Stimulated activated memory B cell treated with anti-CD40 and anti-IgM and Interleukin-4, amounts not matched to agents 10 μg/mL and 1 μg/mL and 100 μg/mL, for 72 hours (primary cell): ENCODE data around the gene MFSD2B.
"Not testable (repeated sequence)": the region's sequence is repeated elsewhere in the genome, so short reads cannot be mapped to it uniquely, and the experiment has no call there.

Experiments
- ATAC-seq: fragments of 150-1000 bp; cut with Tn5 transposase; 2 replicates; pipeline ENCODE4 v1.10.0; 2021
- H3K27ac Mint-ChIP-seq: one replicate; pipeline ENCODE4 v1.8.0; 2022; ENCODE audit warnings: mild to moderate bottlenecking, mixed read lengths
- H3K27me3 Mint-ChIP-seq: one replicate; pipeline ENCODE4 v1.8.0; 2022; ENCODE audit warnings: mixed read lengths
- H3K36me3 Mint-ChIP-seq: one replicate; pipeline ENCODE4 v1.8.0; 2022; ENCODE audit warnings: mixed read lengths
- H3K4me1 Mint-ChIP-seq: one replicate; pipeline ENCODE4 v1.8.0; 2022; ENCODE audit warnings: mixed read lengths
- H3K4me3 Mint-ChIP-seq: one replicate; pipeline ENCODE4 v1.8.0; 2022; ENCODE audit warnings: mild to moderate bottlenecking, moderate library complexity, mixed read lengths
- H3K9me3 Mint-ChIP-seq: one replicate; pipeline ENCODE4 v1.8.0; 2022; ENCODE audit warnings: mixed read lengths

Gene MFSD2B

GRCh38 chr2:24009680-24010476 is at the start of gene MFSD2B:
TSS of gene MFSD2B (plus strand) at chr2:24010085. CDS start at chr2:24010097, 12 bp downstream.
- H3K27ac Mint-ChIP-seq: no peak within 1 kb of the TSS
- H3K27me3 Mint-ChIP-seq: peaks cover 41% of the 10 kb centered on the region
- no peak for ATAC-seq
- no peaks in the 10 kb centered on the region for H3K36me3 Mint-ChIP-seq
- no peaks in the 10 kb centered on the region for H3K4me1 Mint-ChIP-seq
- H3K4me3 Mint-ChIP-seq: peak within 1 kb of the TSS; percentile 55
- no peaks in the 10 kb centered on the region for H3K9me3 Mint-ChIP-seq

GRCh38 chr2:23967846-23968245 is 42.0 kb upstream of the MFSD2B start:
- H3K27me3 Mint-ChIP-seq: no peaks in the 10 kb centered on the region
- H3K9me3 Mint-ChIP-seq: peaks cover 3% of the 10 kb centered on the region
- peaks cover 16% of the 10 kb centered on the region for H3K36me3 Mint-ChIP-seq
- no peak overlapping the region for H3K27ac Mint-ChIP-seq
- ATAC-seq: no peak
- no peaks in the 10 kb centered on the region for H3K4me1 Mint-ChIP-seq
- no peak overlapping the region for H3K4me3 Mint-ChIP-seq

GRCh38 chr2:23976883-23977282 is 33.0 kb upstream of the MFSD2B start:
- H3K27ac Mint-ChIP-seq: no peak overlapping the region
- ATAC-seq: no peak
- no peaks in the 10 kb centered on the region for H3K27me3 Mint-ChIP-seq
- no peaks in the 10 kb centered on the region for H3K4me1 Mint-ChIP-seq
- H3K4me3 Mint-ChIP-seq: no peak overlapping the region
- H3K9me3 Mint-ChIP-seq: no peaks in the 10 kb centered on the region
- peaks cover 27% of the 10 kb centered on the region for H3K36me3 Mint-ChIP-seq

GRCh38 chr2:23988371-23988770 is 21.5 kb upstream of the MFSD2B start:
- Mint-ChIP-seq H3K27me3 (no peaks in the 10 kb centered on the region), H3K4me1 (no peaks in the 10 kb centered on the region), H3K36me3 (no peaks in the 10 kb centered on the region), H3K27ac (no peak overlapping the region), H3K9me3 (no peaks in the 10 kb centered on the region), H3K4me3 (no peak overlapping the region)
- no peak for ATAC-seq

- ATAC-seq: no peak
- Mint-ChIP-seq H3K4me3 (no peak overlapping the region), H3K4me1 (no peaks in the 10 kb centered on the region), H3K27me3 (no peaks in the 10 kb centered on the region), H3K9me3 (no peaks in the 10 kb centered on the region), H3K27ac (no peak overlapping the region), H3K36me3 (peaks cover 1% of the 10 kb centered on the region)
Measured at GRCh38 chr2:23992931-23993330, 17.0 kb upstream of the MFSD2B start.

- Mint-ChIP-seq H3K4me3 (no peak overlapping the region), H3K27me3 (no peaks in the 10 kb centered on the region), H3K36me3 (peaks cover 9% of the 10 kb centered on the region), H3K27ac (no peak overlapping the region), H3K4me1 (no peaks in the 10 kb centered on the region), H3K9me3 (no peaks in the 10 kb centered on the region)
- ATAC-seq: no peak
Measured at GRCh38 chr2:23993736-23994269, 16.1 kb upstream of the MFSD2B start.

GRCh38 chr2:23994567-23994966 is 15.3 kb upstream of the MFSD2B start:
- Mint-ChIP-seq H3K27ac (no peak overlapping the region), H3K4me1 (no peaks in the 10 kb centered on the region), H3K36me3 (peaks cover 12% of the 10 kb centered on the region), H3K9me3 (no peaks in the 10 kb centered on the region), H3K27me3 (no peaks in the 10 kb centered on the region), H3K4me3 (no peak overlapping the region)
- no peak for ATAC-seq

- Mint-ChIP-seq H3K4me3 (no peak overlapping the region), H3K9me3 (no peaks in the 10 kb centered on the region), H3K27ac (no peak overlapping the region), H3K4me1 (no peaks in the 10 kb centered on the region), H3K27me3 (peaks cover 38% of the 10 kb centered on the region), H3K36me3 (no peaks in the 10 kb centered on the region)
- no peak for ATAC-seq
Measured at GRCh38 chr2:24007693-24008092, 2.2 kb upstream of the MFSD2B start.

- Mint-ChIP-seq H3K4me1 (no peaks in the 10 kb centered on the region), H3K9me3 (no peaks in the 10 kb centered on the region), H3K27me3 (peaks cover 41% of the 10 kb centered on the region), H3K4me3 (no peak overlapping the region), H3K27ac (no peak overlapping the region), H3K36me3 (no peaks in the 10 kb centered on the region)
- no peak for ATAC-seq
Measured at GRCh38 chr2:24008672-24009366, 1.1 kb upstream of the MFSD2B start.

- H3K27ac Mint-ChIP-seq: no peak overlapping the region
Measured at GRCh38 chr2:24009367-24009679, 562 bp upstream of the MFSD2B start.

GRCh38 chr2:24010477-24011249 is 778 bp downstream of the MFSD2B start:
- H3K4me3 Mint-ChIP-seq: no peak overlapping the region
- H3K27me3 Mint-ChIP-seq: peaks cover 41% of the 10 kb centered on the region
- no peak for ATAC-seq

More at GRCh38 chr2:24009367-24009679, 562 bp upstream of the MFSD2B start:
- Mint-ChIP-seq H3K9me3 (no peaks in the 10 kb centered on the region), H3K27me3 (peaks cover 41% of the 10 kb centered on the region), H3K36me3 (no peaks in the 10 kb centered on the region), H3K4me3 (no peak overlapping the region), H3K4me1 (no peaks in the 10 kb centered on the region)
- ATAC-seq: no peak

GRCh38 chr2:24011250-24012104 is 1.6 kb downstream of the MFSD2B start:
- no peaks in the 10 kb centered on the region for H3K36me3 Mint-ChIP-seq
- ATAC-seq: no peak
- H3K9me3 Mint-ChIP-seq: no peaks in the 10 kb centered on the region
- H3K27me3 Mint-ChIP-seq: peaks cover 41% of the 10 kb centered on the region
- no peak overlapping the region for H3K27ac Mint-ChIP-seq
- no peak overlapping the region for H3K4me3 Mint-ChIP-seq
- H3K4me1 Mint-ChIP-seq: no peaks in the 10 kb centered on the region

More at GRCh38 chr2:24010477-24011249, 778 bp downstream of the MFSD2B start:
- Mint-ChIP-seq H3K27ac (no peak overlapping the region), H3K9me3 (no peaks in the 10 kb centered on the region), H3K36me3 (no peaks in the 10 kb centered on the region), H3K4me1 (no peaks in the 10 kb centered on the region)

GRCh38 chr2:24012521-24013188 is 2.8 kb downstream of the MFSD2B start:
- Mint-ChIP-seq H3K4me3 (no peak overlapping the region), H3K9me3 (no peaks in the 10 kb centered on the region), H3K27ac (no peak overlapping the region), H3K36me3 (no peaks in the 10 kb centered on the region), H3K27me3 (peaks cover 41% of the 10 kb centered on the region), H3K4me1 (no peaks in the 10 kb centered on the region)
- no peak for ATAC-seq

- H3K4me1 Mint-ChIP-seq, H3K27ac Mint-ChIP-seq, H3K4me3 Mint-ChIP-seq: not testable (repeated sequence)
Measured at GRCh38 chr2:24014902-24015301, 5.0 kb downstream of the MFSD2B start.

More at GRCh38 chr2:24014902-24015301, 5.0 kb downstream of the MFSD2B start:
- ATAC-seq, H3K36me3 Mint-ChIP-seq, H3K9me3 Mint-ChIP-seq: not testable (repeated sequence)
- peaks cover 26% of the 10 kb centered on the region for H3K27me3 Mint-ChIP-seq
